ENCODE measurements around the gene PAK5.

Gene PAK5

DNA sequence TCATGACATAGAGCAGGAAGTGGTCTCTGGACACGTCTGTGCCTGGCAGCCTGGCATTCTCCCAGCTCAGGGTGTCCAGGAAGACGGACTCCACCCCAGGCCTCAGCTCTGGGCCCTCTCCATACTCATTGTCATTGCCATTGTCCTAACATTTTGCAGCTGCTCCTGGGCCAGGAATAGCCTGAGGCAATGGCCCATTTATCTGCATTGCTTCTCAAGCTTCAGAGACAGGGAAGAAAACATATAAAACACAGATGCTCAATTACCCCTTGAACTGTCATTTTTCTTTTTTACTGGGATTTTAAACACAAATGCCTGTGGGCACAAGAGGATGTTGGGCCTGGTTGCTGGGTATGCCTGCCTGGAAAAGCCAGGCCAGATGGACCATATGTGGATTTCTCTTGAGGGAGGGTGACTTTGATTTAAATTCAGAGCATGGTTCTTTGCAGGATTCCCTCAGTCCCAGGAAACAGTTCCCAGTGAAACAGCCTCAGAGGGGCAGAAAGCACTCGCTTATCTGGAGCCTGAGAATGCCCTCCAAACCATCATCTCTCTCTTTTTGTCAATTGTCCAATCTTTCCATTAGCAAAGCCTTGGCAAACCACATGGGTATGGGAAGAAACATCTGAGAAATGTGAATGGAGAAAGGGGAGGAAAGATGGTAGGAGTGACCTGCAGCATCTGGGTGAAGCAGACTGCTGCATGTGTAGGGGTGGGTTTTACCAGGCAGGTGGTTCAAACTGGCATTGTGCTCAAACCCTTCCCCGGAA is 306.6 kb downstream of the PAK5 start:
- in situ Hi-C loops (cut with MboI; ENCODE audit: low sequenced_read_pairs), result no loop called here

- in situ Hi-C loops (cut with MboI; ENCODE audit: low sequenced_read_pairs), result no loop called here
Observed at GRCh38 chr20:9531581-9531980, 307.3 kb downstream of the PAK5 start.

DNA sequence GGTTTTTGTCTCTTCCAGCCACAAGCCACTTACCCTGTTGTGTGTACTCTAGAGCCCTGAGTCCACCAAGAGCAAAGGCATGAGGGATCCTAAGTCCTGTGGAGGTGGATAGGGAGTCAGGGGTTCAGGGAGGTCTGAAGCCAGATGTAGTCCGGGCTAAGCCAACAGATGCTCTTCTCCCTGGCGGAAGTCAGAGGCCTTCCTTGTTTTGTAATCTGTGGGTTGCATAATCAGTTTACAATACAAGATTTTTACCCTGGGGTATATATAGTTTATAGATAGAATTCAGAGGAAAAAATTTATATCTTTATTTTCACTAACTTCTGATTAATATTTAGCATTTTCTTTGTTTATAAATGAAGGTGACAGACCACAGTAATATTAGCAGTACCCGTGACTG is 315.2 kb downstream of the PAK5 start:
- in situ Hi-C loops (cut with MboI; ENCODE audit: low sequenced_read_pairs), result no loop called here

DNA sequence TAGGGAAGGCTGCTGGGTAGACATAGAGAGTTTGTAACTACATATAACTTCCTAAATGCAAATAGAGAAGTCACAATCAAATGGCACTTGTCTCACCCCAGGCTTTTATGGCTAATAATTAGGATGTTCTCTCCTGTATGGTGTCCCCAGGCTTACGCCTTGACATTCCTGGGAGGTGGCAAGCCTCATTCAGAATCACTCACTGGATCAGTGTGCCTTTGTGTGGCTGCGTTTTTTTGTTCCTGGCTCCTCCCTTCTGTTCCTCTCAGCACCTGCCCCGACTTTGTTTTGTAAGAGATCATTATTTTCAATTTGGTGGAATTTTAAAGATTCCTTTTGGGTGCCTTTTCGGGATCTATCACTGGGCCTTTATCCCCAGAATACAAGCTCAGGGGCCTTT is 318.8 kb downstream of the PAK5 start:
- in situ Hi-C loops (cut with MboI; ENCODE audit: low sequenced_read_pairs), result no loop called here

- in situ Hi-C loops (cut with MboI; ENCODE audit: low sequenced_read_pairs), result no loop called here
Observed at GRCh38 chr20:9518576-9519175, 320.2 kb downstream of the PAK5 start.

DNA sequence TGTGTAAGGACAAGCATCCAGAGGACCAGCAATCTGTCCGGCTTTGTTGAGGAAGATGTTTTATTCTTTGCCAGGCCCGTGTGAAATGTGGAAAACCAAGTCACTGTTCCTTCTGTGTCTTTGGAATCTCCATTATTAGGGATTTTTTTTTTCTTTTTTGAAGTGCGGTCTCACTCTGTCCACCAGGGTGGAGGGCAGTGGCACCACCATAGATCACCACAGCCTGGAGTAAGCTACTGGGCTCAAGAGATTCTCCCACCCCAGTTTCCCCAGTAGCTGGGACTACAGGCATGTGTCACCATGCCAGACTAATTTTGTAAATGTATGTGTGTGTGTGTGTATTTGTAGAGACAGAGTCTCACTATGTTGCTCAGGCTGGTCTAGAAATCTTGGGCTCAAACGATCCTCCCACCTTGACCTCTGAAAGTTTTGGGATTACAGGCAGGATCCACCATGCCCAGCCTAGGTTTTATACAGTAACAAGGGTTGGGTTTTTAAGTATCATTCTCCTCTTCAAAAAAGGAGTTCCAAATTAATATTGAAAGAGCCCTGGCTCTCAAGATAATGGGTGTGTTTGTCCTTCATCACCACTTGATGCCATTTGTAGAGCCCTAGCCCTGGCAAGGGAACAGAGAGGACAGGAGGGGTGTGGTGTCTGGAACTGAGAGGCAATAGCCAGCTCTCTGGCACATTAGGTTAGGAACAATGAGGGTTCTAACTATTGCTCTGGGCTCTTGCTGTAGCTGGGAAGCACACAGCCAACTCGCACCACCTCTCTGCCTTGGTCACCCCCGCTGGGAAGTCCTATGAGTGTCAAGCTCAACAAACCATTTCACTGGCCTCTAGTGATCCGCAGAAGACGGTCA is 321.3 kb downstream of the PAK5 start:
- in situ Hi-C loops (cut with MboI; ENCODE audit: low sequenced_read_pairs), result no loop called here

- in situ Hi-C loops (cut with MboI; ENCODE audit: low sequenced_read_pairs), result no loop called here
Observed at GRCh38 chr20:9516234-9516871, 322.5 kb downstream of the PAK5 start.

- in situ Hi-C loops (cut with MboI; ENCODE audit: low sequenced_read_pairs), result no loop called here
Observed at GRCh38 chr20:9515741-9516233, 323.1 kb downstream of the PAK5 start.

DNA sequence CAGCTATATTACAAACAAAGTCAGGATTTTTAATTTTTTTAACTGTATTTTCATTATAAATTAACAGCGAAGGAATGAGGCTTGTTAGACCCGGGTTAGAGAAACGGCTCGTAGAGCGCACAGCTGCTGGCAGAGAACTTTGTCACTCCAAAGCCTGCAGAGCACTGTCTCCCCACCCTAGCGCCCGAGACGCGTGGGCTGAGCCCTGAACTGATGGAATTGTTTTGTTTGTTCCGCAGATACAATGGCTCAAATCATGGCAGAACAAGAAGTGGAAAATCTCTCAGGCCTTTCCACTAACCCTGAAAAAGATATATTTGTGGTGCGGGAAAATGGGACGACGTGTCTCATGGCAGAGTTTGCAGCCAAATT is 323.7 kb downstream of the PAK5 start:
- in situ Hi-C loops (cut with MboI; ENCODE audit: low sequenced_read_pairs), result no loop called here

DNA sequence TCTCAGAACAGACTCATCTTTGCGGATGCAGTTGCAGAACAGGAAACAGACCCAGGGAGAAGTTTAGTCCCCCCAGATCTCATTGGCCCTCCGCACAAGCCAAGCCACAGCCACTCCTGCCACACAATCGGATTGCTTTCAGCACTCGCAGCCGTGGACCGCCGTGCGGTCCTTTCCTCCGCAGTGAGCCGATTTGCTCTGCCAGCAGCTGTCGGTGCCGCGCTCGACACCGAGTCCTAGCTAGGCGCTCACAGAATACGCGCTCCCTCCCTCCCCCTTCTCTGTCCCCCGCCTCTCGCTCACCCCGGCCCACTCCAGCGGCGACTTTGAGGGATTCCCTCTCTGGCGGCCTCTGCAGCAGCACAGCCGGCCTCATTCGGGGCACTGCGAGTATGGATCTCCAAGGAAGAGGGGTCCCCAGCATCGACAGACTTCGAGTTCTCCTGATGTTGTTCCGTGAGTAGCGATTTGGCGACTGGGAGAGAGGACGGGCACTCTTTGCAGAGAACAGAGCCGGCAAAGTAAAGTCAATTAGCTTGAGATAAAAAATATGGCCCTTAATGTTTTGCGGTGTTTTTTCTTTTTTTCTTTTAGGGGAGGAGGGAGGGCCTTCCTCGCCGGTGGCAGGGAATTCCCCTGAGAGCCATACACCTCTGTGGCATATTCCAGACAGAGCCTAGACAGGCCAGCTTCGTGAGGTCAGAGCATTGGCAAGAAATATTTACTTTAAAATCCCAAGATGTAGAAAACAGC is 324.2 kb downstream of the PAK5 start, which contains the start of gene LAMP5:
TSS of gene LAMP5 (plus strand) at position 130 of the 753 bp plus-strand sequence. CDS start at position 393, 263 bp downstream.
- in situ Hi-C loops (cut with MboI; ENCODE audit: low sequenced_read_pairs), result no loop called here

- in situ Hi-C loops (cut with MboI; ENCODE audit: low sequenced_read_pairs), result no loop called here
Observed at GRCh38 chr20:9514072-9514460, 324.8 kb downstream of the PAK5 start.

DNA sequence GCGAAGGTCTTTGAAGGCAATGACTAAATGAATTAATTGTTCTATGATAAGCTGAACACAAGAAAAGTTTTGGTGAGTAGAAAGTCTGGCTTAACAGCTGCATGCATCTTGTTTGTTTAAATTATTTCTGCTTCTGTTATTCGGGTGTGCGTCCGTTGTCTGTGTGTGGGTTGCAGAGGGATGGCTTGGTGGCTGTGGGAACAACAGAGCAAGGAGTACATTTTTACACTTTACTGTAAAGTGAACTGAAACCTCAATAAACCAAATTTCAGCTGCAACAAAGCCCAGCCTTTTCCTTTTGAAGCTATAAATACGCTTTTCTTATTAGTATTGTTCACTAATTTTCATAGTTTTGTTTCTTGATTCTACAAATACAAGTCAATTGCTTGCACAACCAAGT is 328.0 kb downstream of the PAK5 start:
- in situ Hi-C loops (cut with MboI; ENCODE audit: low sequenced_read_pairs), result no loop called here

DNA sequence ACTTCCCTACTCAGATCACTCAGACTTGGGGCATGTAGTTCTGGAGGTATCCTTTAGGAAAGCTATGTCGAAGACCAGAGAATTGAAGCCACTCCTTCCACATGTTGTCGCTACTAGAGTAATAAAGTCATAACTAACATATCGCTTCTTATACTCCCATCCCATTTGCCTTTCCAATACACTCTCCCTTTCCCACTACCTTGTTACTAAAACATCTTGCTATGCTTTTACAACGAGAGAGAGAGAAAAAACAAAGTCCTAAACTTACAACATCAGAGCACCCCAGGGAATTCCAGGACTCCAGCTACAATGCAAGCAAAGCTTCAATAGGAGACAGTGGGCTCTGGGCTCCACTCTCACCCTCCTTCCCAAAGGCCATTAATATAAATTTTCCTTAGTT is 329.6 kb downstream of the PAK5 start:
- in situ Hi-C loops (cut with MboI; ENCODE audit: low sequenced_read_pairs), result no loop called here

GRCh38 chr20:9508696-9509178 is 330.1 kb downstream of the PAK5 start:
- in situ Hi-C loops (cut with MboI; ENCODE audit: low sequenced_read_pairs), result no loop called here

- in situ Hi-C loops (cut with MboI; ENCODE audit: low sequenced_read_pairs), result no loop called here
Observed at GRCh38 chr20:9508240-9508661, 330.6 kb downstream of the PAK5 start.

GRCh38 chr20:9507544-9508239 is 331.2 kb downstream of the PAK5 start:
- in situ Hi-C loops (cut with MboI; ENCODE audit: low sequenced_read_pairs), result no loop called here

- in situ Hi-C loops (cut with MboI; ENCODE audit: low sequenced_read_pairs), result no loop called here
Observed at GRCh38 chr20:9506964-9507369, 331.9 kb downstream of the PAK5 start.

DNA sequence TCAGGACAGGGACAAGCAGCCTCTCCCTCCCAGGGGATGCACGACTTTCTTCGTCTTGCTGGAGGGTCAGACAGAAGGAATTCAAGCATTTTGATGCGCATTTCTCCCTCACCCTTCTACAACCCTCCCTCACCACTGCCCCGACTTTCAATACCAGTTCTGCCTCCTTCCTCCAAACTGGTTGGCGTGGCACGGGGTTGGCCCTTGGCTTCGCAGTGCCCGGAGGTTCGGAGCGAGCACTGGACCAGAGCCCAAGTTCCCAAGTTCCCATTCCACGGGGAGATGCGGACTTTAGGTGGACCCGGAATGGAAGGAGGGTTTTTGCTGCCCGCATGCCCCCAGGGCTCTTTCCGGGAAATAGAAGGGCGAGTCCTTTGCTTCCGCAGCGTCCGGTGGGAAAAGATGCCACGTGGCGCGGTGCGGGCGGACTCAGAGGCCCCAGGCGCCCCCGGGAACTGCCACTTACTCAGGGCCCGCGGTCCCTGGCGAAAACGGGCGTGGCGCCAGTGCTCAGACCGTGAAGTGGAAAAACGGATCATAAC is 332.5 kb downstream of the PAK5 start:
- in situ Hi-C loops (cut with MboI; ENCODE audit: low sequenced_read_pairs), result no loop called here

- in situ Hi-C loops (cut with MboI; ENCODE audit: low sequenced_read_pairs), result no loop called here
Observed at GRCh38 chr20:9503526-9504245, 335.2 kb downstream of the PAK5 start.

Measured in HL-60/S4 treated with phorbol 12-myristate 13-acetate at 8.2 ng/mL for 4 days and 3 days (cell line).